GM23248 (cell line): Measurements from ENCODE around the gene COL6A5.

Source experiments
- EZH2 ChIP-seq: fragments of 200-600 bp; sonication (generic); IDR thresholded peaks from 2 replicates; pipeline ENCODE4 v1.6.1; 2018; ENCODE audit warnings: antibody characterized with exemption, mild to moderate bottlenecking; ENCODE audit not compliant: insufficient read depth, poor library complexity, severe bottlenecking
- EZH2phosphoT487 ChIP-seq: fragments of 200-600 bp; sonication (generic); IDR thresholded peaks from 2 replicates; pipeline ENCODE4 v1.6.1; 2018; ENCODE audit warnings: antibody characterized with exemption, moderate library complexity, mild to moderate bottlenecking, low read depth; ENCODE audit not compliant: insufficient read depth

- TF ChIP-seq EZH2 (no peak), EZH2phosphoT487 (no peak)
These were observed 87.8 kb downstream of the COL6A5 start for GRCh38 chr3:130433306-130433705.
